Smooth muscle cell (in vitro differentiated cells): ENCODE results near the gene CDY2B. TPM values are rescaled to one million over a fixed set of nuclear protein-coding genes. Genes with fewer than 3 reads are reported as not detected.
"Not testable (repeated sequence)": the region's sequence is repeated elsewhere in the genome, so short reads cannot be mapped to it uniquely, and the experiment has no call there.

Experiments
- DNase-seq: peaks from one replicate; lab custom pipeline; 2025; ENCODE audit not compliant: unreplicated experiment; lab: John Stamatoyannopoulos, UW
- H2AFZ ChIP-seq: fragments of 200-600 bp; sonication (generic); 2 replicates; pipeline ENCODE4 v1.6.0; 2016; ENCODE audit warnings: antibody characterized with exemption, low read depth, mild to moderate bottlenecking
- H3F3A ChIP-seq: fragments of 200-600 bp; sonication (generic); 2 replicates; pipeline ENCODE4 v1.6.0; 2017; ENCODE audit warnings: antibody characterized with exemption, low read depth
- H3K27ac ChIP-seq: fragments of 200-600 bp; sonication (generic); 2 replicates; pipeline ENCODE4 v1.5.1; 2016; ENCODE audit warnings: low read depth, mild to moderate bottlenecking
- H3K27me3 ChIP-seq: fragments of 200-600 bp; sonication (generic); 2 replicates; pipeline ENCODE4 v1.6.1; 2016; ENCODE audit warnings: low read depth, mild to moderate bottlenecking
- H3K36me3 ChIP-seq: fragments of 200-600 bp; sonication (generic); 2 replicates; pipeline ENCODE4 v1.5.1; 2016; ENCODE audit warnings: low read depth
- H3K4me1 ChIP-seq: fragments of 200-600 bp; sonication (generic); 2 replicates; pipeline ENCODE4 v1.5.1; 2016; ENCODE audit warnings: low read depth
- H3K4me2 ChIP-seq: fragments of 200-600 bp; sonication (generic); 2 replicates; pipeline ENCODE4 v1.6.0; 2016; ENCODE audit warnings: mild to moderate bottlenecking
- H3K4me3 ChIP-seq: fragments of 200-600 bp; sonication (generic); 2 replicates; pipeline ENCODE4 v1.5.1; 2016; ENCODE audit warnings: mild to moderate bottlenecking
- H3K79me2 ChIP-seq: fragments of 200-600 bp; sonication (generic); 2 replicates; pipeline ENCODE4 v1.6.0; 2016; ENCODE audit warnings: low read depth, mild to moderate bottlenecking
- H3K9ac ChIP-seq: fragments of 200-600 bp; sonication (generic); 2 replicates; pipeline ENCODE4 v1.6.0; 2016; ENCODE audit warnings: low read depth
- H3K9me3 ChIP-seq: fragments of 200-600 bp; sonication (generic); replicated peaks from 2 replicates; pipeline ENCODE4 v1.5.1; 2016; ENCODE audit warnings: low read depth
- H4K20me1 ChIP-seq: fragments of 200-600 bp; sonication (generic); 2 replicates; pipeline ENCODE4 v1.6.0; 2016; ENCODE audit warnings: low read depth
- WGBS: methylation state at CpG from one replicate; pipeline ENCODE4 v1.1.7; 2016; ENCODE audit warnings: low lambda C conversion rate; 5-methylcytosine and 5-hydroxymethylcytosine counted together
- polyA plus RNA-seq: library from polyadenylated mRNA; unstranded; fragments of >200 nt; fragmentation: Nextera tagmentation; extraction: Ambion mirVana; gene quantifications from 2 replicates; pipeline ENCODE4 v1.2.1, GENCODE V29; 2016
- total RNA-seq: library from RNA; depleted of rRNA; stranded (reverse); fragments of >200 nt; gene quantifications from 2 replicates; pipeline ENCODE4 v1.2.3, GENCODE V29; 2014

CDY2B gene
- total and polyA plus RNA-seq, 2 experiments from 2014 or later, result not detected

DNA sequence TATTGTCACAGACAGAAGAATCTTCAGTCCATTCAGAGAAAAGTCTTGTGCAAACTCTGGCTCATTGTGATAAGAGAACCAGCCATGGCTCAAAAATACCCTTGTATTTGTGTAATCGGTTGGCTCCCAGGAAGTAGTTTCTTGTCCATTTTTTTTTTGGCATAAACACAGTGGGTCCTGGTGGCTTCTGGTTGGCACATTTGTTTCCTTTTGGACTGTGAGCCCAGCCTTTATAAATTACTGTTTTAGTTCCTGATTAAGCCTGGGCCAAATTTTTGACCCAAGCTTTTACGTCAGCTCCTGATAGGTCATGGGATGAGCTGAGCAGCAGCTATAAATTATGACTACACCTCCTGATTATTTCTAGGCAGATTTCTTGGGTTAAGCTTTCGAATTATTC lies 19.4 kb downstream of the CDY2B start:
- no CpG with 5 or more reads among the region's 3 CpGs for WGBS
- not testable (repeated sequence) for H3K27ac ChIP-seq, H4K20me1 ChIP-seq, H3K9me3 ChIP-seq, H3K36me3 ChIP-seq, H3K9ac ChIP-seq, H3K4me1 ChIP-seq, H3K4me3 ChIP-seq, H3K4me2 ChIP-seq, H3F3A ChIP-seq, H3K79me2 ChIP-seq, H3K27me3 ChIP-seq, H2AFZ ChIP-seq, DNase-seq

- not testable (repeated sequence) for H3K36me3 ChIP-seq, H3K27ac ChIP-seq
These were observed 22.8 kb downstream of the CDY2B start for GRCh38 chrY:17856963-17857848.

GRCh38 chrY:17856508-17856907 lies 23.5 kb downstream of the CDY2B start:
- WGBS, result no CpG with 5 or more reads among the region's 3 CpGs
- not testable (repeated sequence) for H4K20me1 ChIP-seq, H3K79me2 ChIP-seq, H3K9me3 ChIP-seq, H3K4me1 ChIP-seq, H3K9ac ChIP-seq, H3K36me3 ChIP-seq, H3F3A ChIP-seq, DNase-seq, H3K27me3 ChIP-seq, H3K4me2 ChIP-seq, H3K4me3 ChIP-seq, H3K27ac ChIP-seq, H2AFZ ChIP-seq

More at GRCh38 chrY:17856963-17857848, 22.8 kb downstream of the CDY2B start:
- H3K9me3 ChIP-seq, H2AFZ ChIP-seq, H3K27me3 ChIP-seq, H3K79me2 ChIP-seq, H3K4me3 ChIP-seq, H3F3A ChIP-seq, H4K20me1 ChIP-seq, DNase-seq, H3K4me1 ChIP-seq, H3K4me2 ChIP-seq, H3K9ac ChIP-seq: not testable (repeated sequence)
- WGBS, result no CpG with 5 or more reads among the region's 10 CpGs

DNA sequence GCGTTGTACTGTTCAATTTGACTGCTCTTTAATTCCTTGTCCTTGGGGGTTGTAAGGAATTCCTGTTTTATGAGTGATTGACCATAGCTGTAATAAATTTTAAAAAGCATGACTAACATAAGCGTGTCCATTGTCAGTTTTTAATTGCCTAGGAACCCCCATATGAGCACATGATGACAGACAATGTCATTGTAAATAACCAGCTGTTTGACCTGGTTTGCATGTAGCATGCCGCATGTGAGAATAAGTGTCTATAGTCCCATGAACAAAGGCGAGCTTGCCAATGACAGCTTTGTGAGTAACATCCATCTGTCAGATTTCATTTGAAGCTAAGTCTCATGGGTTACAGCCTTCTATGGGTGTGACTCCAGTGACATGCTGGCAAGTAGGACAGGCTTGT lies 30.9 kb downstream of the CDY2B start:
- not testable (repeated sequence) for H3K36me3 ChIP-seq, H3K9me3 ChIP-seq, H3K9ac ChIP-seq, H3K27ac ChIP-seq, H3K27me3 ChIP-seq, H3K4me1 ChIP-seq, DNase-seq, H3K4me2 ChIP-seq, H3K79me2 ChIP-seq, H3F3A ChIP-seq, H2AFZ ChIP-seq, H4K20me1 ChIP-seq, H3K4me3 ChIP-seq
- WGBS, result no CpG with 5 or more reads among the region's 4 CpGs

DNA sequence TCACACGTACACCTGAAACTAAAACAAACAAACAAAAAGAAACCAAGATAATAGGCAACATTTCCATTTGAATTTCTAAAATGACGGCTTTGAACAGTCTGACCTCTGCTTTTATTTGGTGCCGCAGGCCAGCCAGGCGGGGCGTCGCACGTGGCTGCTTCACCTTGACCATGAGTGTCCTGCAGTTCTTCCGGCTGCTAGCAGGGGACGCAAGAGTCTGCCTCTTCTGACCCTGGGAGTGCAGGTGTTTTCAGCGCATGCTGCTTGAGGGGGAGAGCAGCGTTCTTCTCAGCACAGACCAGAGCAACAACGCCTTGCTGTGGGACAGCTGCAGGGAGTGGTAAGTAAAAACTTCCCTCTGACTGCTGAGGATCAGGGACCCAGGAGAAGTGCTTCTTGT lies 47.9 kb downstream of the CDY2B start:
- H3K9ac ChIP-seq, H3K27ac ChIP-seq, H3K36me3 ChIP-seq, H3K79me2 ChIP-seq, H3F3A ChIP-seq, H2AFZ ChIP-seq, H3K4me2 ChIP-seq, H3K27me3 ChIP-seq, DNase-seq, H4K20me1 ChIP-seq, H3K4me3 ChIP-seq, H3K9me3 ChIP-seq, H3K4me1 ChIP-seq: not testable (repeated sequence)
- no CpG with 5 or more reads among the region's 12 CpGs for WGBS

Other genes starting within 250 kb of the CDY2B start
- gene CDY2A, start 145.6 kb upstream of the CDY2B start, total RNA-seq, result not detected in 2 replicates
- not detected in 2 replicates for gene CDY2A, start 145.6 kb upstream of the CDY2B start, polyA plus RNA-seq